Spleen (tissue), 7 donors: ENCODE data around the gene DNM1L.

Experiments used
- CTCF ChIP-seq, 11 experiments: fragments of 200-600 bp in 7 of 11; fragments of 450-650 bp in 4 of 11; sonication (generic) in 4 of 11; IDR thresholded peaks in 8 of 11; conservative IDR thresholded peaks in 3 of 11; 1 replicate in 7 of 11; 2 replicates in 4 of 11; pipeline versions ENCODE4 v1.4.0 to v1.8.0; 2016 to 2021; ENCODE audit warnings: antibody characterized with exemption in 11 of 11, inconsistent platforms in 4 of 11, mild to moderate bottlenecking in 1 of 11
- POLR2A ChIP-seq, 3 donors: fragments of 450-650 bp; IDR thresholded peaks; one replicate each; pipeline ENCODE4 v1.5.1; 2017; ENCODE audit warnings: antibody characterized with exemption in 3 of 3, mild to moderate bottlenecking in 1 of 3
- POLR2AphosphoS5 ChIP-seq, 3 donors: sonication (generic); formaldehyde crosslinking; IDR thresholded peaks; one replicate each; pipeline ENCODE4 v1.5.1; 2017; ENCODE audit warnings: antibody characterized with exemption in 3 of 3
- donor health status: DM: no; HTN: no; CAD: no; lungs with moderate emphysema.
- donor health status: DM: no; HTN: no; CAD: no.
- donor health status: DM: no; HTN: no; CAD: no.

- TF ChIP-seq CTCF (IDR thresholded peaks at IDR 0.05 in 8 of 11, conservative IDR thresholded peaks at IDR 0.05 in 3 of 11) (no peak), POLR2A (IDR thresholded peaks at IDR 0.05) (no peak), POLR2AphosphoS5 (IDR thresholded peaks at IDR 0.05) (no peak)
Observed at GRCh38 chr12:32776258-32776657, 97.2 kb downstream of the DNM1L start.
